CD4-positive, alpha-beta memory T cell (primary cell): Measurements from ENCODE around the gene GRIK4. TPM values are rescaled to one million over a fixed set of nuclear protein-coding genes. Genes with fewer than 3 reads are reported as not detected.

ENCODE experiments used
- CTCF ChIA-PET: fragments of 350-600 bp; sonication (Branson Sonifier 250); formaldehyde crosslinking; loops from one replicate; lab custom pipeline; 2021; ENCODE audit warnings: inconsistent platforms; ENCODE audit not compliant: partially characterized antibody; lab: Charles Lee
- POLR2A ChIA-PET: fragments of 350-600 bp; sonication (Branson Sonifier 250); formaldehyde crosslinking; loops from one replicate; lab custom pipeline; 2021; ENCODE audit not compliant: partially characterized antibody; lab: Charles Lee
- DNase-seq, 5 donors: peaks; one replicate each; pipeline versions ENCODE4 v3.0.0 to v3.0.0-alpha.2; 2020 to 2022; ENCODE audit warnings: mixed read lengths in 1 of 5
- H3K27ac ChIP-seq: one replicate; pipeline ENCODE4 v1.7.0; 2013; ENCODE audit warnings: low read depth, low read length
- H3K27me3 ChIP-seq: 2 replicates; pipeline ENCODE4 v1.7.0; 2013; ENCODE audit warnings: mild to moderate bottlenecking, low read length, moderate library complexity; ENCODE audit not compliant: insufficient read depth
- H3K36me3 ChIP-seq: 2 replicates; pipeline ENCODE4 v1.7.0; 2013; ENCODE audit warnings: mild to moderate bottlenecking, low read length, moderate library complexity; ENCODE audit not compliant: insufficient read depth
- H3K4me1 ChIP-seq: 2 replicates; pipeline ENCODE4 v1.7.0; 2013; ENCODE audit warnings: mild to moderate bottlenecking, low read length, moderate library complexity; ENCODE audit not compliant: insufficient read depth
- H3K4me3 ChIP-seq, 2 donors: one replicate each; pipeline ENCODE4 v1.7.0; 2013; ENCODE audit warnings: low read length in 2 of 2, mild to moderate bottlenecking in 1 of 2
- H3K9me3 ChIP-seq, 2 donors: one replicate each; pipeline ENCODE4 v1.7.0; 2013; ENCODE audit warnings: low read length in 2 of 2, control low read depth in 1 of 2; ENCODE audit not compliant: control insufficient read depth in 1 of 2
- H3K27ac Mint-ChIP-seq, 7 donors: one replicate each; pipeline ENCODE4 v1.8.0; 2020 to 2021; ENCODE audit warnings: mixed read lengths in 7 of 7, mild to moderate bottlenecking in 6 of 7, inconsistent platforms in 3 of 7, moderate library complexity in 3 of 7
- H3K27me3 Mint-ChIP-seq, 2 donors: one replicate each; pipeline ENCODE4 v1.8.0; 2020 to 2021; ENCODE audit warnings: mixed read lengths in 2 of 2
- H3K36me3 Mint-ChIP-seq, 2 donors: one replicate each; pipeline ENCODE4 v1.8.0; 2020 to 2021; ENCODE audit warnings: mixed read lengths in 2 of 2, inconsistent platforms in 1 of 2, mild to moderate bottlenecking in 1 of 2
- H3K4me1 Mint-ChIP-seq, 4 donors: one replicate each; pipeline ENCODE4 v1.8.0; 2020 to 2021; ENCODE audit warnings: mixed read lengths in 4 of 4, mild to moderate bottlenecking in 1 of 4
- H3K4me3 Mint-ChIP-seq, 8 donors: one replicate each; pipeline ENCODE4 v1.8.0; 2020 to 2021; ENCODE audit warnings: mixed read lengths in 8 of 8, mild to moderate bottlenecking in 7 of 8, moderate library complexity in 6 of 8, inconsistent platforms in 3 of 8
- H3K9me3 Mint-ChIP-seq, 8 donors: one replicate each; pipeline ENCODE4 v1.8.0; 2020 to 2021; ENCODE audit warnings: mixed read lengths in 8 of 8, mild to moderate bottlenecking in 5 of 8, inconsistent platforms in 3 of 8, moderate library complexity in 1 of 8
- intact Hi-C: fragments of 100-400 bp; cut with micrococcal nuclease; formaldehyde crosslinking; loops from one replicate; pipeline ENCODE4 v1.15.1; 2023
- polyA plus RNA-seq, 2 donors: library from polyadenylated mRNA; unstranded; fragments of 300-500 nt; fragmentation: Illumina TruSeq; gene quantifications; one replicate each; pipeline ENCODE4 v1.2.3, GENCODE V29; 2021
- total RNA-seq, 2 experiments: library from RNA; stranded (reverse); gene quantifications; one replicate each; pipeline ENCODE4 v1.2.3, GENCODE V29; 2021

GRIK4 gene
- total and polyA plus RNA-seq, 4 experiments from 2014 or later: 0.06 TPM; not detected in 3

DNA sequence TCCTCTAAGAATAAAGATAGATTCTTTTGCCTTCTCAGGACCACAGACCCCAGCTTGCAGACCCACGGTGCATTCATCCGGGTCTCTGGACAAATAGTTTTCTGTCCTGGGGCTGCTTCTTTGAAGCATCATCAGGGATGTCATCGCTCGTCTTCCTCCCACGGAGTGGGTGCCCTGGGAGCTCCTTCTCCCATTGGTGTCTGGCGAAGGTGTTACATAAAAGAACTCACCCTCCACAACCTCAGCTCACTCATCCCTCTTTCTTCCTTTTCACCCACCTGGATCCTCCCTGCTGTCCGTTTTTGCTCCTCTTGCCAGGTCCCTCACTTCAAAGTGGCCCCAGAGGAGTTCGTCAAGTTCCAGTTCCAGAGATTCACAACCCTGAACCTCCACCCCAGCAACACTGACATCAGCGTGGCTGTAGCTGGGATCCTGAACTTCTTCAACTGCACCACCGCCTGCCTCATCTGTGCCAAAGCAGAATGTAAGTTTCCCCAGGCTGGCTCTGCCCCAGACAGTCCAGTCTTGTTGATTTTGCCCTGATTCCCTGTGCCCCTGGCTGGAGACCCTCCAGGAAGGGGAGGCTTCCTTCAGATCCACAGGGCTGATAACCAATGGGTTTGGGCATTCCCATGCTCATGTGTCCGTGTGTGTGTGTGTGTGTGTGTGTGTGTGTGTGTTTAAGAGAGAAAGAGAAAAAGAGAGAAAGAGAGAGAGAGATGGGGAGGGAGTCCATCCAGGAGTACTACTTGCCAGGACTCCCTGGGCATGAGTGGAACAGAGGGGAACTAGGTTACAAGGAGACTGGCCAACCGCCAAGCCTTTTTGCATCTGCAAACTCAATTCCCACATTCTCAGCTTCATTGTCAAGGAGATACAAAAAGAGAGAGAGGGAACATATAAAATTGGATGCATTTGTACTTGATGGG lies 308.2 kb downstream of the GRIK4 start:
- ChIA-PET CTCF (no interaction called here), POLR2A (no interaction called here)
- Histone ChIP-seq H3K27ac (no peak overlapping the region), H3K27me3 (no peaks in the 10 kb centered on the region), H3K9me3 (no peaks in the 10 kb centered on the region), H3K4me3 (no peak overlapping the region), H3K36me3 (no peaks in the 10 kb centered on the region), H3K4me1 (no peaks in the 10 kb centered on the region)
- H3K4me1 Mint-ChIP-seq: no peaks in the 10 kb centered on the region
- no peak overlapping the region for H3K4me3 Mint-ChIP-seq
- no peak overlapping the region for H3K27ac Mint-ChIP-seq
- no peaks in the 10 kb centered on the region for H3K36me3 Mint-ChIP-seq
- H3K27me3 Mint-ChIP-seq: peaks cover 15 to 22% of the 10 kb centered on the region in 2 donors
- no peaks in the 10 kb centered on the region for H3K9me3 Mint-ChIP-seq
- no peak for DNase-seq
- intact Hi-C loops: no loop called here

DNA sequence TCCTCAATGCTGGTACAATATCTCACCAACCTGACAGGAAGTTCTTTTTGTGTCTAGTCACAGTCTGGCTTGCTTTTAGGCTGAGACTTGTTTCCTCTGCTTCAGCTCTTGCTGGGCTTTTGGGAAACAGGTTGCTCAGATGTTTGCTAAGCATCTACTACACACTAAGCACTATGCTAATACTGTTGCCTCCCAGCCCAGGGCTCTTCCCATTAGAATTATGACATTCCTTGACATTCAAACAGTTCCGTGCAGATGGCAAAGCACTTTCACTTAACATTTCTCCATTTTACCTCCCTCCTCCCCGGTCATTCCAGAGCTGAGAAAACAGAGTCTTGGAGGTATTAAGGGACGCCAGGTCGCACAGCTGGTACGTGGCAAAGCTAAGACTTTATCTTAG lies 311.6 kb downstream of the GRIK4 start:
- Mint-ChIP-seq H3K27me3 (peaks cover 8 to 15% of the 10 kb centered on the region in 2 donors), H3K36me3 (no peaks in the 10 kb centered on the region), H3K4me1 (no peaks in the 10 kb centered on the region), H3K9me3 (no peaks in the 10 kb centered on the region), H3K4me3 (no peak overlapping the region), H3K27ac (no peak overlapping the region)
- Histone ChIP-seq H3K36me3 (no peaks in the 10 kb centered on the region), H3K27ac (no peak overlapping the region), H3K27me3 (no peaks in the 10 kb centered on the region), H3K4me1 (no peaks in the 10 kb centered on the region), H3K9me3 (no peaks in the 10 kb centered on the region), H3K4me3 (no peak overlapping the region)
- POLR2A ChIA-PET: no interaction called here
- DNase-seq: no peak
- intact Hi-C loops: no loop called here
- CTCF ChIA-PET: no interaction called here

DNA sequence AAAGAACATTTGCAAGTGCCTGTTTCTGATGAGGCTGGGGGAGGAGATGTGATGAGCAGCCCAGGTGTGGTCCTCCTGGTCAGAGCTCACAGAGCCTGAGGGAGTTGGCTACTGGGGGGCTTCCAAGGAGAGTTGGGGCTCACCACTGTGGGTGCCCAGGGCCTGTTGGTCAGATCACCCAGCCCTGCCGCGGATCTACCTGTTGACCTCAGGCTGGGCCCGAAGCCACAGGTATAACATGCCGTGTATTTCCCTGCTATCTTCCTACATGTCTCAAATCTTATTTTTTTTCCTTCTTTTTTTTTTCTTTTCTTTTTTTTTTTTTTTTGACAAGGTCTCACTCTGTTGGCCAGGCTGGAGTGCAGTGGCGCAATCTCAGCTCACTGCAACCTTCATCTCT lies 312.7 kb downstream of the GRIK4 start:
- Histone ChIP-seq H3K27me3 (no peaks in the 10 kb centered on the region), H3K27ac (no peak overlapping the region), H3K4me1 (no peaks in the 10 kb centered on the region), H3K36me3 (no peaks in the 10 kb centered on the region), H3K9me3 (no peaks in the 10 kb centered on the region), H3K4me3 (no peak overlapping the region)
- Mint-ChIP-seq H3K27me3 (peaks cover 9 to 21% of the 10 kb centered on the region in 2 donors), H3K27ac (no peak overlapping the region), H3K4me3 (no peak overlapping the region), H3K9me3 (no peaks in the 10 kb centered on the region), H3K36me3 (no peaks in the 10 kb centered on the region), H3K4me1 (no peaks in the 10 kb centered on the region)
- DNase-seq: no peak
- ChIA-PET POLR2A (no interaction called here), CTCF (interaction anchor here (1.6 kb wide), 1 partner anchor 22 kb away, joined by 3 read pairs; no protein-coding TSS in a partner anchor)
- intact Hi-C loops: no loop called here

DNA sequence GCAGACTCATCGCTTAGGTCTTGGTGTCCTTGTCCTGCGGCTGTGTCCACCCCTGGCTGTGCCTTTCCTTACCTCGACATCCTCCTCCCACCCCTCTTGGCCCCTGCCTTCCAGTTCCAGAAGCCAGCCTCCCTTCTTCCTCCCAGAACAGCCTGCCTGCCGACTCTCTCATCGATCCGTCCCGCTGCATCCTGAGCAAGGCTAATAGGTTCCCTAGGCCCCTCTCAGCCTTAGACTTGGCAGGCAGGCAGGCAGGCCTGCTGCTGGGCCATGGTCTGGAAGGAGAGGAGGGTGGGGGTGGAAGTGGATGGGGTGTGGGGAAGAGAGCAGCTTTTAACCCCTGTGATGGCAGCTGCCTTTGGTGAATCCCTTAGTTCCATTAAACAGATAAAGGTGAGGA lies 315.6 kb downstream of the GRIK4 start:
- Histone ChIP-seq H3K9me3 (no peaks in the 10 kb centered on the region), H3K36me3 (no peaks in the 10 kb centered on the region), H3K4me3 (no peak overlapping the region), H3K4me1 (no peaks in the 10 kb centered on the region), H3K27ac (no peak overlapping the region), H3K27me3 (no peaks in the 10 kb centered on the region)
- DNase-seq: no peak
- Mint-ChIP-seq H3K4me1 (no peaks in the 10 kb centered on the region), H3K27me3 (peaks cover 5 to 24% of the 10 kb centered on the region in 2 donors), H3K4me3 (no peak overlapping the region), H3K36me3 (no peaks in the 10 kb centered on the region), H3K9me3 (no peaks in the 10 kb centered on the region), H3K27ac (no peak overlapping the region)
- intact Hi-C loops: no loop called here
- ChIA-PET CTCF (no interaction called here), POLR2A (no interaction called here)

DNA sequence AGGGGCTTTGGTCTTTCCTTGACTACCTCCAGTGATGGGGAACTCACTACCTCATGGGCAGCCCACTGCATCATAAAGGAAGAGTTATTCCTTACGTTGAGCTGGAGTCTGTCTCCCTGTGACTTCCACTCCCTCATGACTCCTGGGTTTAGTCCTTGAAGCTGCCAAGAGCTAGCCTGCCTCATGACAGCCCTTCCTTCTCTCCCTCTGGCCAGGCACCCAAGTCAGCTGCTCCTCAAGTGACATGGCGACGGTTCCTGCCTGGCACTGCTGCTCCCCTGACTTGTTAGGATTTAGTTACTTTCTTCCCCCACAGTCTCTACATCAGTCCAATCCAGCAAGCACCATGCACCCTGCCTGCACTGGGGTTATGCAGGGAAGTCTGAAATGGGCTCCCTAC lies 316.3 kb downstream of the GRIK4 start:
- H3K4me3 Mint-ChIP-seq: no peak overlapping the region
- intact Hi-C loops: no loop called here
- H3K4me1 ChIP-seq: no peaks in the 10 kb centered on the region
- H3K27ac Mint-ChIP-seq: no peak overlapping the region
- H3K9me3 Mint-ChIP-seq: no peaks in the 10 kb centered on the region
- DNase-seq: no peak
- H3K9me3 ChIP-seq: no peaks in the 10 kb centered on the region
- H3K36me3 Mint-ChIP-seq: no peaks in the 10 kb centered on the region
- H3K4me3 ChIP-seq: no peak overlapping the region
- no peaks in the 10 kb centered on the region for H3K36me3 ChIP-seq
- H3K27me3 Mint-ChIP-seq: peaks cover 5 to 24% of the 10 kb centered on the region in 2 donors
- no peak overlapping the region for H3K27ac ChIP-seq
- H3K27me3 ChIP-seq: no peaks in the 10 kb centered on the region
- H3K4me1 Mint-ChIP-seq: no peaks in the 10 kb centered on the region
- ChIA-PET POLR2A (no interaction called here), CTCF (no interaction called here)

DNA sequence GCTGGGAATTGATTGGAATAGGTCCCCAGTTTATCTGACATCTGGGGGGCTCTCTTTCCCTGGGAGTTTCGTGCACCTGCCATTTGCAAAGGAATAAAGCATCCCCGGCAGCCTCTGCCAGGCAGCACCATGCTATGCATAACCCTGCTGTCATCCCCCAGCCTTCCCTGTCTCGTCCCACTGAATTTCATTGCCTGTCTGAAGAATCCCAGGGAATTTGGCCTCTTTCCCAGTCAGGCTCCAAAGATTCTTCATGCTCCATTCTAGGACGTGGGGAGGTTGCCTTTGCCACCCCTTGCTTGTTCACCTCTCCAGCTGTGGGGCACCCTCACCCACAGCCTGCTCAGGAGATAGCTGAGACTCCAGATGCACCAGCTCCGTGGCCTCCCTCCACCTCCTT lies 317.3 kb downstream of the GRIK4 start:
- Mint-ChIP-seq H3K9me3 (no peaks in the 10 kb centered on the region), H3K36me3 (no peaks in the 10 kb centered on the region), H3K27me3 (peaks cover 5 to 28% of the 10 kb centered on the region in 2 donors), H3K27ac (no peak overlapping the region), H3K4me3 (no peak overlapping the region), H3K4me1 (no peaks in the 10 kb centered on the region)
- Histone ChIP-seq H3K4me3 (no peak overlapping the region), H3K9me3 (no peaks in the 10 kb centered on the region), H3K4me1 (no peaks in the 10 kb centered on the region), H3K27ac (no peak overlapping the region), H3K36me3 (no peaks in the 10 kb centered on the region), H3K27me3 (no peaks in the 10 kb centered on the region)
- POLR2A ChIA-PET: no interaction called here
- CTCF ChIA-PET: no interaction called here
- intact Hi-C loops: no loop called here
- DNase-seq: no peak

DNA sequence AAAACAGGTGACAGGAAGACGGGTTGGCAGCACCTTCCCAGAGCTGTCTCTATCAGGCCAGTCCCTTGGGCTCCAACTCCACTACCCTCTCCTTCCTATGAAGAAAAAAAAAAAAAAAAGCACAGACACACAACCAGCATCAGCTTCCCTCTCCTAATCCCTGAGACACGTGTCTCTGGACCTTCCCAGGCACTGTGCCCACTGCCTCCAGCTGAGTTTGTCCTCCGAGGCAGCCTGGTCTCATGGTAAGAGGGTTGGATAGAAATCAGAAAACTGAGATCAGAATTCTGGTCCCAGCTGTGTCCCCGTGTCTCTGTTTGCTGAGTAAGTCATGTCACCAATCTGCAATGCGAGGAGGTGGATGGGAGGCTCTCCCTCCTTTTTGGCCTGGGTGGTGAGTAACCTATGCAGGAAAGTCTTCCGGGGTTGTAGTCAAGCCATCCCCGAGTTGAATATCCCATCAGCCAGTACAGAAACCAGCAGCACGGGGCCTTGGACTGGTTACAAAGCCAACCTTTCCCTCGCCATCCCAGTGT lies 318.6 kb downstream of the GRIK4 start:
- CTCF ChIA-PET: interaction anchor here (0.7 kb wide), 1 partner anchor 142 kb away, joined by 3 read pairs; no protein-coding TSS in a partner anchor

More for the DNA sequence above, 318.6 kb downstream of the GRIK4 start:
- DNase-seq: no peak
- no peaks in the 10 kb centered on the region for H3K4me1 Mint-ChIP-seq
- H3K27ac Mint-ChIP-seq: no peak overlapping the region
- Histone ChIP-seq H3K9me3 (no peaks in the 10 kb centered on the region), H3K4me1 (no peaks in the 10 kb centered on the region), H3K36me3 (no peaks in the 10 kb centered on the region), H3K4me3 (no peak overlapping the region), H3K27me3 (no peaks in the 10 kb centered on the region), H3K27ac (no peak overlapping the region)
- H3K4me3 Mint-ChIP-seq: no peak overlapping the region
- intact Hi-C loops: no loop called here
- POLR2A ChIA-PET: no interaction called here
- H3K27me3 Mint-ChIP-seq: peaks cover 5 to 28% of the 10 kb centered on the region in 2 donors
- H3K9me3 Mint-ChIP-seq: no peaks in the 10 kb centered on the region
- no peaks in the 10 kb centered on the region for H3K36me3 Mint-ChIP-seq
